Measurements from ENCODE around the gene C10orf67.

The C10orf67 gene

DNA sequence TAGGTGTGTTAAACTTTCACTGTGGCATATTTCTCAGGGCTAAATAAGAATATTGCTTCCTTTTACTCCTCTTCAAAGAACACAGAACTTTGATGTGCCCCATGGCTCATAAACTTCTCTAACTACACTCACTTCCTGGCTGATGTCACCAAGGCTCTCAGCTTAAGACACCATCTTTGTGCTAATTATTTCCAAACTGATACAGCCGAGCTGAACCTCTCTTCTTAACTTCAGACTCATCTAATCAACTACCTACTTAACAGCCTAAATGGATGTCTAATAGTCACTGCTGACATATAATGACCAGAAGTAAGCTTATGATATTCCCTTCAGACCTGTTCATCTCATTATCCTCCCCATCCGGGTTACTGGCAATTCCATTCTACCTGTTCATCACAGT lies 3.6 kb downstream of the C10orf67 start:
- Histone ChIP-seq H3K4me3 (ENCODE audit: insufficient read depth, low read length, poor library complexity, severe bottlenecking) (no peak overlapping the region), H3K9ac (ENCODE audit: low read length) (no peak overlapping the region), H3K27ac (ENCODE audit: low read depth, low read length) (no peak overlapping the region)

GRCh38 chr10:23340354-23340753 lies 4.2 kb downstream of the C10orf67 start:
- H3K27me3 ChIP-seq (ENCODE audit: low read length) = no peaks in the 10 kb centered on the region
- H3K79me2 ChIP-seq (ENCODE audit: insufficient read depth, low read length) = no peaks in the 10 kb centered on the region
- H3F3A ChIP-seq (ENCODE audit: insufficient read depth) = no peaks in the 10 kb centered on the region
- H3K36me3 ChIP-seq (ENCODE audit: low read length) = no peaks in the 10 kb centered on the region
- H3K9me3 ChIP-seq (ENCODE audit: insufficient read depth, low read length) = no peaks in the 10 kb centered on the region
- H3K27ac ChIP-seq (ENCODE audit: low read depth, low read length) = no peak overlapping the region
- H3K4me3 ChIP-seq (ENCODE audit: insufficient read depth, low read length, poor library complexity, severe bottlenecking) = no peak overlapping the region
- no peak overlapping the region for H2AFZ ChIP-seq (ENCODE audit: low read depth, low read length, severe bottlenecking)
- no peak overlapping the region for H3K4me2 ChIP-seq (ENCODE audit: low read depth, low read length, poor library complexity, severe bottlenecking)
- no peak for TF ChIP-seq CTCF (IDR thresholded peaks at IDR 0.05; ENCODE audit: insufficient read depth, low read length, poor library complexity, severe bottlenecking)
- no peak for TF ChIP-seq EZH2phosphoT487 (conservative IDR thresholded peaks at IDR 0.05; ENCODE audit: low read length)
- no peaks in the 10 kb centered on the region for H4K20me1 ChIP-seq (ENCODE audit: low read depth, low read length)
- H3K9ac ChIP-seq (ENCODE audit: low read length) = no peak overlapping the region
- no peaks in the 10 kb centered on the region for H3K9me2 ChIP-seq (replicated peaks; ENCODE audit: insufficient read depth, low read length)

More for the DNA sequence above, 3.6 kb downstream of the C10orf67 start:
- Histone ChIP-seq H3K4me2 (ENCODE audit: low read depth, low read length, poor library complexity, severe bottlenecking) (no peak overlapping the region), H3K9me2 (replicated peaks; ENCODE audit: insufficient read depth, low read length) (no peaks in the 10 kb centered on the region), H3K79me2 (ENCODE audit: insufficient read depth, low read length) (no peaks in the 10 kb centered on the region), H3K27me3 (ENCODE audit: low read length) (no peaks in the 10 kb centered on the region), H3F3A (ENCODE audit: insufficient read depth) (no peaks in the 10 kb centered on the region), H2AFZ (ENCODE audit: low read depth, low read length, severe bottlenecking) (no peak overlapping the region), H3K36me3 (ENCODE audit: low read length) (no peaks in the 10 kb centered on the region), H4K20me1 (ENCODE audit: low read depth, low read length) (no peaks in the 10 kb centered on the region), H3K9me3 (ENCODE audit: insufficient read depth, low read length) (no peaks in the 10 kb centered on the region)
- no peak for TF ChIP-seq EZH2phosphoT487 (conservative IDR thresholded peaks at IDR 0.05; ENCODE audit: low read length)
- TF ChIP-seq CTCF (IDR thresholded peaks at IDR 0.05; ENCODE audit: insufficient read depth, low read length, poor library complexity, severe bottlenecking) = no peak

- TF ChIP-seq CTCF (IDR thresholded peaks at IDR 0.05; ENCODE audit: insufficient read depth, low read length, poor library complexity, severe bottlenecking) (no peak), EZH2phosphoT487 (conservative IDR thresholded peaks at IDR 0.05; ENCODE audit: low read length) (no peak)
- H3K4me3 ChIP-seq (ENCODE audit: insufficient read depth, low read length, poor library complexity, severe bottlenecking) = no peak overlapping the region
- H3K79me2 ChIP-seq (ENCODE audit: insufficient read depth, low read length) = no peaks in the 10 kb centered on the region
- H3K9me3 ChIP-seq (ENCODE audit: insufficient read depth, low read length) = no peaks in the 10 kb centered on the region
- H3K9me2 ChIP-seq (replicated peaks; ENCODE audit: insufficient read depth, low read length) = no peaks in the 10 kb centered on the region
- no peaks in the 10 kb centered on the region for H3K36me3 ChIP-seq (ENCODE audit: low read length)
- no peaks in the 10 kb centered on the region for H4K20me1 ChIP-seq (ENCODE audit: low read depth, low read length)
- no peak overlapping the region for H3K9ac ChIP-seq (ENCODE audit: low read length)
- no peak overlapping the region for H3K4me2 ChIP-seq (ENCODE audit: low read depth, low read length, poor library complexity, severe bottlenecking)
- H3F3A ChIP-seq (ENCODE audit: insufficient read depth) = no peaks in the 10 kb centered on the region
- no peak overlapping the region for H2AFZ ChIP-seq (ENCODE audit: low read depth, low read length, severe bottlenecking)
- H3K27ac ChIP-seq (ENCODE audit: low read depth, low read length) = no peak overlapping the region
- H3K27me3 ChIP-seq (ENCODE audit: low read length) = no peaks in the 10 kb centered on the region
Observed at GRCh38 chr10:23338886-23339285, 5.7 kb downstream of the C10orf67 start.
